BLaER1 (cell line): ENCODE measurements around the gene PCSK6.
"Not testable (repeated sequence)": the region's sequence is repeated elsewhere in the genome, so short reads cannot be mapped to it uniquely, and the experiment has no call there.

Experiments
- H3K27ac ChIP-seq: shearing (Covaris generic); formaldehyde crosslinking; 2 replicates; pipeline ENCODE4 v1.8.1; 2022
- H3K27me3 ChIP-seq: shearing (Covaris generic); formaldehyde crosslinking; 2 replicates; pipeline ENCODE4 v1.8.1; 2022
- H3K36me3 ChIP-seq: shearing (Covaris generic); formaldehyde crosslinking; 2 replicates; pipeline ENCODE4 v1.8.1; 2022
- H3K4me1 ChIP-seq: shearing (Covaris generic); formaldehyde crosslinking; 2 replicates; pipeline ENCODE4 v1.8.1; 2022
- H3K4me2 ChIP-seq: shearing (Covaris generic); formaldehyde crosslinking; 2 replicates; pipeline ENCODE4 v1.8.1; 2022
- H3K4me3 ChIP-seq: shearing (Covaris generic); formaldehyde crosslinking; 2 replicates; pipeline ENCODE4 v1.8.1; 2022
- H3K9ac ChIP-seq: shearing (Covaris generic); formaldehyde crosslinking; 2 replicates; pipeline ENCODE4 v1.8.1; 2022
- H3K9me3 ChIP-seq: shearing (Covaris generic); formaldehyde crosslinking; 2 replicates; pipeline ENCODE4 v1.8.1; 2022
- H4K20me1 ChIP-seq: shearing (Covaris generic); formaldehyde crosslinking; 2 replicates; pipeline ENCODE4 v1.8.1; 2022
- Cebpa-rat ChIP-seq: shearing (Covaris generic); IDR thresholded peaks from 2 replicates; pipeline ENCODE4 v1.8.1; 2022

The PCSK6 gene

DNA sequence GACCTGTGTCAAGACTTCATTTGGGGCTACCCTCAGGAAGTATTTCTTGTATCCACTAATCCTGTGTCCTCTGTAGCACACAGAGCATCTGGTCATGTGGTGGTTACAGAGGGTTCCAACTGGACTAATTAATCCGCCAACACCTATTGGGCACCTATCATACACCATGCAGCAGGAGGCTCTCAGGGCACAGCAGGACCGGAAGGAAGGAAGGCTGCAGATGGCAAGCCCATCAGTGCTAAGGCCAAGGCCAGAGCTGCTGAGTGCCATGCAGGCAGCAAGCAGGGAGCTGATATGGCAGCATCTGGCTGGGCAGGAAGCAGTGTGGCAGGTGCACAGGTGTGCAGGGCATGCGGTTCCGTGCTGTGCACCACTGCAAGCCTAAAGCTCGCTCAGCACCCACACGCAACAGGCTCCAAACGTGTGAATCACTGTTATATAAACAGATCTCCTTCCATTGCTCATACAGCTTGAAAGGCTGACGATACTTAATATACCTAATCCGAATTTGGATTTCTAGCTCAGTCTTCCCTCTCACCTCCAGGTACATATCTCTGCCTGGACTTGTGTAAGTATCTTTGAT is 130.1 kb downstream of the PCSK6 start:
- no peaks in the 10 kb centered on the region for H3K36me3 ChIP-seq
- H3K27me3 ChIP-seq = no peaks in the 10 kb centered on the region
- no peak for TF ChIP-seq Cebpa-rat
- no peaks in the 10 kb centered on the region for H3K9me3 ChIP-seq
- H4K20me1 ChIP-seq = no peaks in the 10 kb centered on the region
- H3K27ac ChIP-seq = no peak overlapping the region
- 0 out of 2 replicates have a peak, but pooled peaks cover 6% of the 10 kb centered on the region for H3K4me1 ChIP-seq
- H3K4me2 ChIP-seq = no peak overlapping the region
- no peak overlapping the region for H3K9ac ChIP-seq
- no peak overlapping the region for H3K4me3 ChIP-seq

DNA sequence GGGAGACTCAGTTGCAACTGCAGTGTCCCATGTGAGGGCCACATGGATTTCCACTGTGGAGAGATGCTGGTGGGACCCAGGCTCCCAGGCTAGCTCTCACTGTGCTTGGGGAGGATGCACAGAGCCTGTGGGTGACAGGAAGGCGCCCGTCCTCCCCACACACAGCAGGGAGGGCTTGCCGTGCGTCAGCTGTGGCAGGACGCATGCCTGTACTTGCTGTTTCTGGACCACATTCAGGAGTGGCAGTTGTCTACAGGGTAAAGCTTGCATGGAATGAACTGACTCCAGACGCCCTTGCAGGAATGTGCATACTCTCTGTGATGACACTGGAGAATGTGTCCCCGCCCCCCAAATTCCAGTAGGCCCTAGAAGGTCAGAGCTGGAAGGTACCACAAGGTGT is 130.6 kb downstream of the PCSK6 start:
- no peaks in the 10 kb centered on the region for H3K27me3 ChIP-seq
- no peak overlapping the region for H3K4me3 ChIP-seq
- H3K9ac ChIP-seq = no peak overlapping the region
- H3K4me1 ChIP-seq = 0 out of 2 replicates have a peak, but pooled peaks cover 6% of the 10 kb centered on the region
- no peaks in the 10 kb centered on the region for H3K9me3 ChIP-seq
- H3K4me2 ChIP-seq = no peak overlapping the region
- H3K36me3 ChIP-seq = no peaks in the 10 kb centered on the region; the same call in 1 of the 2 replicates
- H4K20me1 ChIP-seq = no peaks in the 10 kb centered on the region
- H3K27ac ChIP-seq = no peak overlapping the region
- no peak for TF ChIP-seq Cebpa-rat

DNA sequence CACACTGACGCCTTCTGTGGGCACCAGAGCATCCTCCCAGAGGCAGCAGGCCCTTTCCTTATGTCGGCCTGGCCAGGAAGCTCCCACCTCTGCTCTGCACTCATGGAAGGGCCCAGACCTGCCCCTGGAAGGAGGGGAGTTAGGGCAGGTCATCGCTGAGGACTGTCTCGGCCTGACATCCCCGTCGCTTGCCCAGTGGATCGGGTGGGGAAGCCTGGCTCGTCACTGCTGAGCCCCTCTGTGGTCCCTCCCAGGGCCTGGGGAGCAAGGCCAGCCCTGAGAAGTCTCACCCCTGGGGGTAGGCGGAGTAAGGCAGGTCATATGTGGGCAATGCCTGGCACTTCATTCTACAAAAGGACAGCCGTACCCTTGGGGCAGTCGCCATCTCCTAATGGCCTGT is 131.6 kb downstream of the PCSK6 start:
- Histone ChIP-seq H3K27ac (no peak overlapping the region; the same call in 1 of the 2 replicates), H4K20me1 (no peaks in the 10 kb centered on the region), H3K4me2 (no peak overlapping the region), H3K9ac (no peak overlapping the region), H3K4me1 (0 out of 2 replicates have a peak, but pooled peaks cover 6% of the 10 kb centered on the region), H3K27me3 (no peaks in the 10 kb centered on the region), H3K36me3 (no peaks in the 10 kb centered on the region; the same call in 1 of the 2 replicates), H3K9me3 (no peaks in the 10 kb centered on the region), H3K4me3 (no peak overlapping the region)
- no peak for TF ChIP-seq Cebpa-rat

DNA sequence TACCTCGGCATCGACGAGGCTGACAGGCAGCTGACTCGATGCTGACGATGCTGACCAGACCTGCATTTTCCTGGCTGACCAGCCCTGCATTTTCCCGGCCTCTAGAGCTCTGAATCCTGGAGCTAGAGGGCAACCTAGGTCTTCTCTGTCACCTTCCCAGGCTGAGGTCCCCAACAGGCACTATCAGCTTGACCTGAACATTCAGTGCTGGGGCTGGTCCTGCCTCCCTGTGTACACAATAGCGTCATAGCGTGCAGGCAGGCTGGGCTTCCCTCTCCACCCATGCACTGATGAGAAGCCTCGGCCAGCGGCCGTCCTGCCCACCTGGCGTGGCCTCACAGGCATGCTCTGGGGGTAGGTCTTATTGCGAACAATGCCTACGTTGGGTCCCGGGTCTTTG is 132.2 kb downstream of the PCSK6 start:
- Histone ChIP-seq H3K9ac (no peak overlapping the region), H3K27ac (no peak overlapping the region), H3K27me3 (no peaks in the 10 kb centered on the region), H3K4me3 (no peak overlapping the region), H3K36me3 (no peaks in the 10 kb centered on the region; the same call in 1 of the 2 replicates), H3K4me1 (0 out of 2 replicates have a peak, but pooled peaks cover 6% of the 10 kb centered on the region), H3K4me2 (no peak overlapping the region), H3K9me3 (no peaks in the 10 kb centered on the region), H4K20me1 (no peaks in the 10 kb centered on the region)
- no peak for TF ChIP-seq Cebpa-rat

DNA sequence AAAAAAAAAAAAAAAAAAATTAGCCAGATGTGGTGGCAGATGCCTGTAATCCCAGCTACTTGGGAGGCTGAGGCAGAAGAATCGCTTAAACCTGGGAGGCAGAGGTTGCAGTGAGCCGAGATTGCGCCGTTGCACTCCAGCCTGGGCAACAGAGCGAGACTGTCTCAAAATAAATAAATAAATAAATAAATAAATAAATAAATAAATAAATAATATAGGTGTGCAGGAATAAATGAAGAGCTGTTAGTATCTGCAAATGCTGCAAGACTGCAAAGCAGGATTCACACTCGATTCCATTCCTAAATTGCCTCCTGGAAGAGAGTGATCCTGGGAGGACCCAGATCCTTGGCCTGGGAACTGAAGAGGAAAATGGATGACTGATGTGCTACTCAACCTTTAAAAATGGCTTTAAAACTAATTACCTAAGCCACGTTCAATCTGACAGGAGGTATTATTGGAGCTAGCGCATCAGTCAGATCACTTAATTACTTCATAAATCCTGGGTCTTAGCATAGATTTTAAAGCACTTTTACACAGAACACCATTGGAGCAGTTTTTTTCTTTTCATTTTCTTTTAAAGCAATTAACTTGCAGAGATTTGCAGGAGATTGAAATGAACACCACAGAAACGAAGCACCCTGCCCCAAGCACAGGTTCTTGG is 132.9 kb downstream of the PCSK6 start:
- not testable (repeated sequence) for H3K9ac ChIP-seq, H3K9me3 ChIP-seq, H3K36me3 ChIP-seq, H4K20me1 ChIP-seq, H3K27ac ChIP-seq, H3K4me1 ChIP-seq, H3K4me2 ChIP-seq, H3K27me3 ChIP-seq, H3K4me3 ChIP-seq

DNA sequence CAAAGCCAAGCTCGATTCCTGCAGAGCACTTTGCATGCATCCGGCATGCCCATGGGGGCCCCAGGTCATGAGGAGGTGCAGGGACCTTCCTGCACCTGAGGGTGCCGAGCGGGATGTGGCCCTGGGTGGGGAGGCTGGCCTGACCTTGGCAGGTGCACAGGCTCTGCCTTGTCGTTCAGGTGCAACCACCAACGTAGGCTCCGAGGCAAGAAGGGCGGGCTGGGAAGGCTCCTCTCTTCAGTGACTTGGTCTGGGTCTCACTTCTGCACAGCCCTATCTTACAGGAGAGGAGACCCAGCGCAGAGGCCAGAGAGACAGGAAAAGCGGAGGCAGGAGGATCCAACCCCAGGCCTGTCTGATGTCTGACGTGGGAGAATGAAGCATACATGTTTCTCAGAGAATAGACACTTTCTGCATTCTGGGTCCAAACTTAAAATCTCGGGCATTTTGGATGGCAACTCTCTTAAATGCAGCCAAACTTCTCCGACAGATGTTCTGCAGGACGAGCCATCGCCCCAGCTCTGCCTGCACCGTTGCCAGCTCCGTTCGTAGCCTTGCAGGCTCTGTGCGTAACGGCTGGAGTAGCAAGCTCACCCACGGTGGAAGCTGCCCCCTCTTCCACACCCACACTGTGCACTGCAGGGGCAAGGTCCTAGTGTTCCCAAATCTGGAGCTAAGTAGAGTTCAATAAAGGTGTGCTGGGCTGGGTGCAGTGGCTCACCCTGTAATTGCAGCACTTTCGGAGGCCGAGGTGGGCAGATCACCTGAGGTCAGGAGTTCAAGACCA is 133.6 kb downstream of the PCSK6 start:
- no peak overlapping the region for H3K9ac ChIP-seq
- TF ChIP-seq Cebpa-rat = no peak
- H3K4me3 ChIP-seq = no peak overlapping the region
- no peaks in the 10 kb centered on the region for H4K20me1 ChIP-seq
- H3K36me3 ChIP-seq = no peaks in the 10 kb centered on the region; the same call in 1 of the 2 replicates
- H3K4me2 ChIP-seq = no peak overlapping the region
- no peaks in the 10 kb centered on the region for H3K27me3 ChIP-seq
- 0 out of 2 replicates have a peak, but pooled peaks cover 6% of the 10 kb centered on the region for H3K4me1 ChIP-seq
- H3K27ac ChIP-seq = no peak overlapping the region
- H3K9me3 ChIP-seq = no peaks in the 10 kb centered on the region

DNA sequence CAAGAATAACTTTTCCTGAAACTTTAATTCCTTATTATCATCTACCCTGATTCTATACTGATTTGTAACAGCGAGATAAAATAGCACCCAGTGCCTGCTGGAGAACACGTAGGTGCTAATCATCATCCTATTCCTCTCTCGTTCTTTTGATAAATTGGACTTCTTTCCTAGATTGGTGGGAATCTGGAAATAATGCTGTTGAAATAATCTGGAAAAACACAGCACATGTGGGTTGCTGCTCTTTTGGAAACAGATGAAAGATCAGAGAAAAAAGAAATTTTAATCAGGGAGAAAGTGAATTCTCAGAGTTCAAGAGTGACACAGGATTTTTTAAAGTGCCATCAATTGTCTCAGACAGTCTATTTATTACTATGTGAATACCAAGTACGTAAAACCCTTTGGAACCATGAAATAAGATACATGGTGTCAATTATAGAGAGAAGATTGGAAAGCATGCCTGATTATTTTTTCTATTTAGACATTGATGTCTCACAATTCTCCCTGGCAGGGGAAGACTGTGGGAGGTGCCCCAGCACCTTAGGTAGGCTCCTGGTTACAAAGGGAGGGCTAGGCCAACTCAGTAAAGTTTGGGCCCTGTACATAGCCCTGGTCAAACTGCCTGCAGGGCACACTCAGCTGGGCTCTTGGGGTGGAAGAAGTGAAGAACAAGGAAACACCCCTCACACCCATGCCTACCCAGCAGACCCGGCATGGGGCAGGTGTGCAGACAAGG is 134.4 kb downstream of the PCSK6 start:
- Histone ChIP-seq H3K36me3 (no peaks in the 10 kb centered on the region; the same call in 1 of the 2 replicates), H3K9ac (no peak overlapping the region)

DNA sequence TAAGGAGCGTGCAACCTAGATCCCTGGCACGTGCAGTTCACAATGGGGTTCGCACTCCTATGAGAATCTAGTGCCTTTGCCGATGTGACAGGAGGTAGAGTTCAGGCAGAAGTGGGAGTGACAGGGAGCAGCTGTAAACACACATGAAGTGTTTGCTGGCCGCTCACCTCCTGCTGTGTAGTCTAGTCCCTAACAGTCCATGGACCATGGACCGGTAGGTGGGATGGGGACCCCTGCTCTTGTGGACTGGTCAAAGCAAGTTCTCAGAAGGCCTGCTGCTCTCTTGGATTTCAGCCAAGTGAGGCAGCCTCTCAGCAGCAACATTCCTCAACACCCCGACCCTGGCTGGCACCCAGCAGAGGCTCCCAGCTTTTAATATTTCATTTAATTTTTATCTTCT is 136.3 kb downstream of the PCSK6 start:
- Histone ChIP-seq H3K4me3 (no peak overlapping the region), H3K9ac (no peak overlapping the region), H4K20me1 (no peaks in the 10 kb centered on the region), H3K4me2 (no peak overlapping the region), H3K27ac (no peak overlapping the region), H3K27me3 (no peaks in the 10 kb centered on the region), H3K9me3 (no peaks in the 10 kb centered on the region), H3K4me1 (no peaks in the 10 kb centered on the region), H3K36me3 (no peaks in the 10 kb centered on the region; the same call in 1 of the 2 replicates)
- no peak for TF ChIP-seq Cebpa-rat

More for the DNA sequence above, 134.4 kb downstream of the PCSK6 start:
- no peak for TF ChIP-seq Cebpa-rat
- Histone ChIP-seq H3K4me3 (no peak overlapping the region), H4K20me1 (no peaks in the 10 kb centered on the region), H3K4me2 (no peak overlapping the region), H3K9me3 (no peaks in the 10 kb centered on the region), H3K27ac (no peak overlapping the region), H3K4me1 (0 out of 2 replicates have a peak, but pooled peaks cover 6% of the 10 kb centered on the region), H3K27me3 (no peaks in the 10 kb centered on the region)

DNA sequence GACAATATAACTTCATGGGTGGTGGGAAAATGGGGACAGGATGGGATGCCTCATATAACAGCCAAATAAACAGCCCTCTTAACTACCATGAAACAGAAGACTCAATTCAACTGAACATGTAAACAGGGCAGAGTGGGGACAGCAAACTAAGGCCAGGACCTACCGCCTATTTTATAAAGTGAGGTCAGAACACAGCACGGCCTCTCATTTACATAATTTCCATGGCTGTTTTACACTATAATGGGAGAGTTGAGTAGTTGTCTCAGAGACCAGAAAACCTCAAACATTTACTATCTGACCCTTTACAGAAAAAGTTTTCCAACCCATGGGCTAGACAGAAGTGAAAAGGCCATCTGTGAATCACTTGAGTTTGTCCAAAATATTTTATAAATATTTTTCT is 137.8 kb downstream of the PCSK6 start:
- Histone ChIP-seq H3K4me2 (no peak overlapping the region), H3K9me3 (no peaks in the 10 kb centered on the region), H3K36me3 (no peaks in the 10 kb centered on the region; the same call in 1 of the 2 replicates), H3K27me3 (no peaks in the 10 kb centered on the region), H3K9ac (no peak overlapping the region), H3K4me1 (peaks cover 8% of the 10 kb centered on the region; the same call in 1 of the 2 replicates), H4K20me1 (no peaks in the 10 kb centered on the region), H3K27ac (no peak overlapping the region), H3K4me3 (no peak overlapping the region)
- TF ChIP-seq Cebpa-rat = no peak
